ENCODE data around the gene ZBTB7C. TPM values are rescaled to one million over a fixed set of nuclear protein-coding genes. Genes with fewer than 3 reads are reported as not detected.

The ZBTB7C gene
- total and polyA plus RNA-seq, 10 of the 15 experiments (the other 5 are each of a cell fraction or from before 2014, with no cell fraction given): under 0.01 to 0.08 (median 0.01) TPM; not detected in 7

DNA sequence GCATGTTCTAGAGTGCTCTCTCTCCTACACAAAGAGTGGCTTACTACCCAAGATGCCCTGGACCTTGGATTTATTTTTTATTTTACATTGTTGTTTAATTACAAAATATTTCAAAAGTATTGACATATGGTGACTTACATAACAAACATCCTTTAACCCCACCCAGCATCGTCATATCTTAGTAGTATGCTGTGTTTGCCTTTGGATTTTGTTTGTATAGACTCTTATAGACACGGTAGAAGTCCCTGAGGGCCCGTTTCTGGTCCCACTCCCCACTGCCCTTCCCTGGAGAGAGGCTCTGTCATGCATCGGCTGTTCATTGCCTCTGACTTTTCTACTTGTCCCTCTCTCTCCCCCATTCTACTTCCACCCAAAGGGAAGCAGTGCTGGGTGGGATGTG lies 112.0 kb downstream of the ZBTB7C start:
- CTCF ChIA-PET: no interaction called here
- intact Hi-C loops (cut with micrococcal nuclease; ENCODE audit: unreplicated experiment) (no loop called here), in situ Hi-C loops (cut with MboI) (no loop called here)
- Histone ChIP-seq H3K27me3 (replicated peaks in 1 of 2; ENCODE audit: control insufficient read depth in 2 of 2, insufficient read depth in 2 of 2, low read length in 1 of 2) (no peaks in the 10 kb centered on the region), H2AFZ (ENCODE audit: control insufficient read depth, low read depth, low read length) (no peak overlapping the region), H3K9me3 (replicated peaks; ENCODE audit: control insufficient read depth, insufficient read depth, low read length) (no peaks in the 10 kb centered on the region), H3K27ac (ENCODE audit: control insufficient read depth, insufficient read depth) (no peak overlapping the region), H3K79me2 (ENCODE audit: control insufficient read depth, insufficient read depth, low read length) (no peaks in the 10 kb centered on the region), H3K4me1 (ENCODE audit: control insufficient read depth, insufficient read depth, low read length) (no peaks in the 10 kb centered on the region), H3K9ac (ENCODE audit: control insufficient read depth, insufficient read depth, low read length) (no peak overlapping the region), H3K4me3 (no peak overlapping the region), H3K36me3 (ENCODE audit: control insufficient read depth in 2 of 2, insufficient read depth in 2 of 2, low read length in 1 of 2) (no peaks in the 10 kb centered on the region), H4K20me1 (ENCODE audit: control insufficient read depth, insufficient read depth) (no peaks in the 10 kb centered on the region), H3K4me2 (ENCODE audit: control insufficient read depth, insufficient read depth) (no peak overlapping the region)
- SMC1A ChIA-PET (ENCODE audit: uncharacterized antibody, unreplicated experiment): no interaction called here
- FAIRE-seq (no peak), ATAC-seq (no peak), DNase-seq (ENCODE audit: low read depth, low spot score) (no peak)
- WGBS (ENCODE audit: insufficient coverage, insufficient replicate concordance, low lambda C conversion rate, missing lambda C conversion rate): 13% methylated on average over 4 of the region's 4 CpGs
- POLR2A ChIA-PET: no interaction called here
- TF ChIP-seq NFIC (IDR thresholded peaks at IDR 0.05; ENCODE audit: low read depth, low read length) (no peak), BMI1 (IDR thresholded peaks at IDR 0.05; ENCODE audit: borderline replicate concordance) (no peak), CEBPB (IDR thresholded peaks at IDR 0.05; ENCODE audit: borderline replicate concordance in 1 of 2, low read depth in 2 of 2, low read length in 2 of 2) (no peak)
- RAD21 ChIA-PET (ENCODE audit: unreplicated experiment): no interaction called here
- BruUV-seq (replicated peaks): no TSS peak

DNA sequence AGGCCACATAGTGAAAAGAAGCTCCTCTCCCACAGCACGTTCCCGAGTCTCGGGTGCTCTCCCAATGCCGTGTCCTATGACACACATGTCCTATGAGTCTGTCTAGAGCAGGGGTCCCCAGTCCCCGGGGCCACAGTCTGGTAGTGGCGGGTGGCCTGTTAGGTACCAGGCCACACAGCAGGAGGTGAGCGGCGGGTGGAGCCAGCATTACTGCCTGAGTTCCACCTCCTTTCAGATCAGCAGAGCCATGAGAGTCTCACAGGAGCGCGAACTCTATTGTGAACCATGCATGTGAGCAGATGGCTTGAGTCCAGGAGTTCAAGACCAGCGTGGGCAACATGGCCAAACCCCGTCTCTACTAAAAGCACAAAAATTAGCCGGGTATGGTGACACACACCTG lies 112.6 kb downstream of the ZBTB7C start:
- POLR2A ChIA-PET: no interaction called here
- Histone ChIP-seq H3K36me3 (ENCODE audit: control insufficient read depth in 2 of 2, insufficient read depth in 2 of 2, low read length in 1 of 2) (no peaks in the 10 kb centered on the region), H3K9me3 (replicated peaks; ENCODE audit: control insufficient read depth, insufficient read depth, low read length) (no peaks in the 10 kb centered on the region), H3K4me1 (ENCODE audit: control insufficient read depth, insufficient read depth, low read length) (no peaks in the 10 kb centered on the region), H4K20me1 (ENCODE audit: control insufficient read depth, insufficient read depth) (no peaks in the 10 kb centered on the region), H3K27ac (ENCODE audit: control insufficient read depth, insufficient read depth) (no peak overlapping the region), H3K79me2 (ENCODE audit: control insufficient read depth, insufficient read depth, low read length) (no peaks in the 10 kb centered on the region), H2AFZ (ENCODE audit: control insufficient read depth, low read depth, low read length) (no peak overlapping the region), H3K27me3 (replicated peaks in 1 of 2; ENCODE audit: control insufficient read depth in 2 of 2, insufficient read depth in 2 of 2, low read length in 1 of 2) (no peaks in the 10 kb centered on the region), H3K9ac (ENCODE audit: control insufficient read depth, insufficient read depth, low read length) (no peak overlapping the region), H3K4me2 (ENCODE audit: control insufficient read depth, insufficient read depth) (no peak overlapping the region), H3K4me3 (no peak overlapping the region)
- 38% methylated on average over 13 of the region's 13 CpGs for WGBS (ENCODE audit: insufficient coverage, insufficient replicate concordance, low lambda C conversion rate, missing lambda C conversion rate)
- ATAC-seq (no peak), FAIRE-seq (no peak), DNase-seq (ENCODE audit: low read depth, low spot score) (no peak)
- TF ChIP-seq NBN (IDR thresholded peaks at IDR 0.05) (no peak), CBX5 (IDR thresholded peaks at IDR 0.05; ENCODE audit: low read depth) (no peak), RELA (IDR thresholded peaks at IDR 0.05; ENCODE audit: borderline replicate concordance, partially characterized antibody) (no peak), EP300 (IDR thresholded peaks at IDR 0.05; ENCODE audit: borderline replicate concordance in 1 of 2, control insufficient read depth in 1 of 2, low read depth in 2 of 2, low read length in 2 of 2) (no peak), TARDBP (IDR thresholded peaks at IDR 0.05; ENCODE audit: borderline replicate concordance) (no peak), NRF1 (conservative IDR thresholded peaks at IDR 0.05; ENCODE audit: low read depth, low read length) (no peak)
- TF ChIP-seq, protein P1, sequence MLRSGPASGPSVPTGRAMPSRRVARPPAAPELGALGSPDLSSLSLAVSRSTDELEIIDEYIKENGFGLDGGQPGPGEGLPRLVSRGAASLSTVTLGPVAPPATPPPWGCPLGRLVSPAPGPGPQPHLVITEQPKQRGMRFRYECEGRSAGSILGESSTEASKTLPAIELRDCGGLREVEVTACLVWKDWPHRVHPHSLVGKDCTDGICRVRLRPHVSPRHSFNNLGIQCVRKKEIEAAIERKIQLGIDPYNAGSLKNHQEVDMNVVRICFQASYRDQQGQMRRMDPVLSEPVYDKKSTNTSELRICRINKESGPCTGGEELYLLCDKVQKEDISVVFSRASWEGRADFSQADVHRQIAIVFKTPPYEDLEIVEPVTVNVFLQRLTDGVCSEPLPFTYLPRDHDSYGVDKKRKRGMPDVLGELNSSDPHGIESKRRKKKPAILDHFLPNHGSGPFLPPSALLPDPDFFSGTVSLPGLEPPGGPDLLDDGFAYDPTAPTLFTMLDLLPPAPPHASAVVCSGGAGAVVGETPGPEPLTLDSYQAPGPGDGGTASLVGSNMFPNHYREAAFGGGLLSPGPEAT (IDR thresholded peaks at IDR 0.05; ENCODE audit: low read depth): no peak
- SMC1A ChIA-PET (ENCODE audit: uncharacterized antibody, unreplicated experiment): no interaction called here
- no TSS peak for BruUV-seq (replicated peaks)
- intact Hi-C loops (cut with micrococcal nuclease; ENCODE audit: unreplicated experiment): no loop called here
- CTCF ChIA-PET: no interaction called here
- in situ Hi-C loops (cut with MboI): no loop called here
- RAD21 ChIA-PET (ENCODE audit: unreplicated experiment): no interaction called here

Measured in GM12878 (cell line).